Measurements from ENCODE around the gene INPP5A.

Gene INPP5A

DNA sequence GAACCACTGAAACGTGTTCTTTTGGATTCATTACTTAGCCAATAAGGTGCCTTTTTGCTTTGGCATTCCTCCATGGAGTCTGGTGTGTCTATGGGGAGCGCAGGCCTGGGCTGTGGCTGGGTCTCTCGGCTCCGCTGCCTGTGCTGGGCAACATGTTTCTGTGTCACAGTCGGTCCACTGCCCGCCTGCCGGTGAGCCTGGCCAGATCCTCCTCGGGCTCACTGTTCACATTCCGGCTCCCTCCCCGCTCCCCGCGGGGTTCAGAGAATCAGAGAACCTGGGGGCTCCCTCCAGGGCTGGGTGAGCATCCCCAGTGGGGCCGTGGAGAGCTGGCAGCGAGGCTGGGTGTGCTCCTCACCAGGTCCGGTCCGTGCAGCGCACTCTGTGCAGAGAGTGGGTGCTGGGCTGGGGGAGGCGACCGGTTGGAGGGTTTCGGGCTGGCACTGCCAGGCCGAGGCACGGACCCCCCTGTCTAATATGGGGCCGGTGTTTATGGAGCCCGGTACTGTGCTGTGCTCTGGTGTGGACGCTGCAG, 70.4 kb downstream of the INPP5A start:
- H3K4me3 ChIP-seq (replicated peaks; ENCODE audit: low read depth, low read length): no peak overlapping the region
- no peak for DNase-seq (ENCODE audit: low read depth)
- TF ChIP-seq, protein P1, sequence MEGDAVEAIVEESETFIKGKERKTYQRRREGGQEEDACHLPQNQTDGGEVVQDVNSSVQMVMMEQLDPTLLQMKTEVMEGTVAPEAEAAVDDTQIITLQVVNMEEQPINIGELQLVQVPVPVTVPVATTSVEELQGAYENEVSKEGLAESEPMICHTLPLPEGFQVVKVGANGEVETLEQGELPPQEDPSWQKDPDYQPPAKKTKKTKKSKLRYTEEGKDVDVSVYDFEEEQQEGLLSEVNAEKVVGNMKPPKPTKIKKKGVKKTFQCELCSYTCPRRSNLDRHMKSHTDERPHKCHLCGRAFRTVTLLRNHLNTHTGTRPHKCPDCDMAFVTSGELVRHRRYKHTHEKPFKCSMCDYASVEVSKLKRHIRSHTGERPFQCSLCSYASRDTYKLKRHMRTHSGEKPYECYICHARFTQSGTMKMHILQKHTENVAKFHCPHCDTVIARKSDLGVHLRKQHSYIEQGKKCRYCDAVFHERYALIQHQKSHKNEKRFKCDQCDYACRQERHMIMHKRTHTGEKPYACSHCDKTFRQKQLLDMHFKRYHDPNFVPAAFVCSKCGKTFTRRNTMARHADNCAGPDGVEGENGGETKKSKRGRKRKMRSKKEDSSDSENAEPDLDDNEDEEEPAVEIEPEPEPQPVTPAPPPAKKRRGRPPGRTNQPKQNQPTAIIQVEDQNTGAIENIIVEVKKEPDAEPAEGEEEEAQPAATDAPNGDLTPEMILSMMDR (IDR thresholded peaks at IDR 0.05; ENCODE audit: low read length, missing control alignments): no peak

DNA sequence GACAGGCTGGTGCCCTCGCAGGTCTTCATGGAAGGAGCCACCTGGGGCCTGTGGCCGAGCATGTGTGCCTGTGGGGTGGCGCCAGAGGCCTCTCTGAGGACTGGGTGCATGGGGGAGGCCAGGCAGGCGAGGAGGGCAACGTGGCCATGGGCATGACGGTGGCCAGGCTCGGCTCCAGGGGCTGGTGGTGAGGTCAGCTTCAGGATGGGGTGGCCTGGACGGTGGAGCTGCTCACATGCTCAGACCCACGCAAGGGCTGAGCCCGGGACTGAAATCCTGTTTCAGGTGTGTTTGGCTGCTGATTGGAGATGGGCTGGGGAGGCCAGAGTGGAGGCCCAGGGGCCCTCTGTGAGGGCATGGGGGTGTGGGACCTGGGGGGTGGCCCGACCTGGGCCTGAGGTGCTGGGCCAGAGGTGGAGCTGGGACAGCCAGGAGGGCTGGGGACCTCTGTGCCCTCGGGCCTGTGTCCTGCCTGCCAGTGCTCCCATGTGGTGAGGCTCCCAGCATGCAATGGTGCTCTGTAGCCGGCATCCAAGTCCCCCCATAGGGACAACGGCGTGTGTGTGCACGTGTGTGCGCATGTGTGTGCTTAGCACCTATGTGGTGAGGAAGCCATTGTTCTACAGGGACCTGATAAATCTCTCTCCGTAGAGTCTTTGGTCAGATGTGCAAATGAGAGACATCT, 71.1 kb downstream of the INPP5A start:
- TF ChIP-seq, protein P1 (IDR thresholded peaks at IDR 0.05; ENCODE audit: low read length, missing control alignments): no peak
- DNase-seq (ENCODE audit: low read depth): no peak
- no peak overlapping the region for H3K4me3 ChIP-seq (replicated peaks; ENCODE audit: low read depth, low read length)

DNA sequence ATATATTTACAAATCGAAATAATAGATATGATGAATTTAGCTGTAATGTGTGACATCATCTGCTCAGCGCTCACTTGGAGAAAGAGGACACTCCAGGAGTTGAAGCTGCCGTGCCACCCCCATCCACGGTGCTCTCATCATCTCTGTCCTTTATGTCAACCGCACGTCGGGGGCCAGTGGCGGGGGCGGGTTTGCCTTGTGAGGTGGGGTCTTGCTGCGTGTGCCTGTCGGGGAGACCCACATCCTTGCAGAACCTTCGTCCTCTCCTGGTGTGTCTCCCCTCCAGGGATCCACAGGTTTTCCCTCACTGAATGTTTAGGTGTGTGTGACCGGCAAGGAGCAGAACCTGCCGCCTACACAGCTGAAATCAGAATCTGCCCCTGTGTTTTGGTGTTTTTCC, 71.6 kb downstream of the INPP5A start:
- H3K4me3 ChIP-seq (replicated peaks; ENCODE audit: low read depth, low read length): no peak overlapping the region
- TF ChIP-seq, protein P1 (IDR thresholded peaks at IDR 0.05; ENCODE audit: low read length, missing control alignments): no peak
- no peak for DNase-seq (ENCODE audit: low read depth)

DNA sequence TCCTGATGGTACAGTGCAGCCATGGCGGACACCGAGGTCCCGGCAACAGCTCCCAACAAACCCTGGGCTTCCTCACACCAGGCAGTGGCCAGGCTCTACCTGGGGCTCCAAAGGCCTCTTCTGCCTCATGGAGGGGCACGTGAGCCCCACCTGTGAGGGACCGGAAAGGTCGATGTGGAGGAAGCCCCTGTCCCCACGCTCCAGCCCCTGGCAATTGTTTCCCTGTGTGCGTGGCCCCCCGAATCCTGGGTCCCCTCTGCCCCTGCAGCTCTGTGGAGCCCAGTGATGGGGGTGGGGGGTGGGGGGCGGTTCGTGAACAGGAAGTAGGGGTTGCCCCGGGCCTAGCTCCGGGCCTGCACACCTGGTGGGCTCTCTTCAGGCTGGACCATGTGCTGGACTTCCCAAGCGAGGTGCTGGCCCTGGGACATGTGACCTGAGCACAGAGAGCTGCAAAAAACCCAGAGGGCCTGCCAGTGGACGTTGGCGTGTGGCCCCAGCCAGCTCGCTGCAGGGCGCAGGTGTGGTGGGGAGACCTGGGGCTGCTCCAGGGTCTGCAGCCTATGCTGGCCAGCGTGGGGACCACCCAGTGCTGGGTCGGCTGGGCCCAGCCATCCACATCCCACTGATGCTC, 72.6 kb downstream of the INPP5A start:
- H3K4me3 ChIP-seq (replicated peaks; ENCODE audit: low read depth, low read length): no peak overlapping the region
- DNase-seq (ENCODE audit: low read depth): no peak
- TF ChIP-seq, protein P1 (IDR thresholded peaks at IDR 0.05; ENCODE audit: low read length, missing control alignments): no peak

DNA sequence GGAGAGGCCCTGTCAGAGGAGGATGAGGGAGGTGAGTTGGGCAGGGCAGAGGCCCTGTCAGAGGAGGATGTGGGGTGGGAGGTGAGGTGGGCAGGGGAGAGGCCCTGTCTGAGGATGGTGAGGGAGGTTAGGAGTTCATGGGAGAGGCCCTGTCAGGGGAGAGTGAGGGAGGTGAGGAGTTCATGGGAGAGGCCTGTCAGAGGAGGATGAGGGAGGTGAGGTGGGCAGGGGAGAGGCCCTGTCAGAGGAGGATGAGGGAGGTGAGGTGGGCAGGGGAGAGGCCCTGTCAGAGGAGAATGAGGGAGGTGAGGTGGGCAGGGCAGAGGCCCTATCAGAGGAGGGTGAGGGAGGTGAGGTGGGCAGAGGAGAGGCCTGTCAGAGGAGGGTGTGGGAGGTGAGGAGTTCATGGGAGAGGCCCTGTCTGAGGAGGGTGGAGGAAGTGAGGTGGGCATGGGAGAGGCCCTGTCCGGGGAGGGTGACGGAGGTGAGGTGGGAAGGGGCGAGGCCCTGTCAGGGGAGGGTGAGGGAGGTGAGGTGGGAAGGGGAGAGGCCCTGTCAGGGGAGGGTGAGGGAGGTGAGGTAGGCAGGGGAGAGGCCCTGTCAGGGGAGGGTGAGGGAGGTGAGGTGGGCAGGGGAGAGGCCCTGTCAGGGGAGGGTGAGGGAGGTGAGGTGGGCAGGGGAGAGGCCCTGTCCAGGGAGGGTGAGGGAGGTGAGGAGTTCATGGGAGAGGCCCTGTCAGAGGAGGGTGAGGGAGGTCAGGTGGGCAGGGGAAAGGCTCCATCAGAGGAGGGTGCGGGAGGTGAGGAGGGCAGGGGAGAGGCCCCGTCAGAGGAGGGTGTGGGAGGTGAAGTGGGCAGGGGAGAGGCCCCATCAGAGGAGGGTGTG, 73.7 kb downstream of the INPP5A start:
- TF ChIP-seq, protein P1 (IDR thresholded peaks at IDR 0.05; ENCODE audit: low read length, missing control alignments): no peak
- DNase-seq (ENCODE audit: low read depth): no peak
- no peak overlapping the region for H3K4me3 ChIP-seq (replicated peaks; ENCODE audit: low read depth, low read length)

DNA sequence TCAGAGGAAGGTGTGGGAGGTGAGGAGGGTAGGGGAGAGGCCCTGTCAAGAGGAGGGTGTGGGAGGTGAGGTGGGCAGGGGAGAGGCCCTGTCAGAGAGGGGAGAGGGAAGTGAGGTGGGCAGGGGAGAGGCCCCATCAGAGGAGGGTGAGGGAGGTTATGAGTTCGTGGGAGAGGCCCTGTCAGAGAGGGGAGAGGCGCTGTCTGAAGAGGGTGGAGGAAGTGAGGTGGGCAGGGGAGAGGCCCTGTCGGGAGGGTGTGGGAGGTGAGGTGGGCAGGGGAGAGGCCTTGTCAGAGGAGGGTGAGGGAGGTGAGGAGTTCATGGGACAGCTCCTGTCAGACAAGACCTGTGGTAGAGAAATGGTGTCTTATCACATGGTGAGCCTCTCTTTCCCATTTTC, 74.4 kb downstream of the INPP5A start:
- H3K4me3 ChIP-seq (replicated peaks; ENCODE audit: low read depth, low read length): no peak overlapping the region
- no peak for DNase-seq (ENCODE audit: low read depth)
- TF ChIP-seq, protein P1 (IDR thresholded peaks at IDR 0.05; ENCODE audit: low read length, missing control alignments): no peak
